DND-41 (cell line): ENCODE results near the gene RORC.

Experiments used
- CTCF ChIP-seq: IDR thresholded peaks from 2 replicates; pipeline ENCODE4 v1.5.1; 2012; ENCODE audit warnings: borderline replicate concordance, low read length, moderate library complexity, mild to moderate bottlenecking; ENCODE audit not compliant: poor library complexity, severe bottlenecking; ENCODE audit errors: extremely low read depth
- EZH2 ChIP-seq: IDR thresholded peaks from 3 replicates; pipeline ENCODE4 v1.6.1; 2012; ENCODE audit warnings: borderline replicate concordance, low read depth, mild to moderate bottlenecking, moderate library complexity, low read length, inconsistent platforms; ENCODE audit not compliant: severe bottlenecking

DNA sequence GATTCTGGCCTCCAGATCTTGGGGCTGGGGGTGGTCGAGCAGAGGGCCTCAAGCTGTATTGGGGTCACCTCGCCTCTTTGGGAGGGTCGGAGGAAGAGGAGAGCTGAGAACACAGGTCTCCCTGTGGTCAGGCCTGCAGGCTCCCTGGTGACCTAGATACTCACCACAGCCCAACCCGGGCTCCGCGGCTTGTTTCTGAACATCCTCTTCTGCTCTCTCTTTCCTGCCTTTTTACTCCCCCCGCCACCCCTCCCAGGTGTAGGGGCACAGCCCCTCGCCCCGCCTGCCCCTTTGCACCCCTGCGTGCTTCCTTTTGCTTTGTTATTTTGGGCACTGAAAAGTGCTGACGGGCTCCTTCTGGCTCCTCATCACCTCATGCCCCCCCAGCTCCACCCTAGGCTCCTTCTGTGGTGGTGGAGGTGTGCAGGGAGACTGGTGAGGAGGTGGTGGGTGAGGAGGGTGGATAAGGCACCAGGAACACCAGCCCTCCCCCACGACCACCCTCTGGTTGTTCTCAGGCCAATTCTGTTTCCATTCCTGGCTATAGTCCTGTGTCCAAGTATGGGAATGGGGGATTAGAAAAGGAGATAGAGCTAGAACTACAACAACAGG lies 15.8 kb downstream of the RORC start:
- no peak for TF ChIP-seq CTCF
- TF ChIP-seq EZH2, result no peak
